OCI-LY1 (cell line): ENCODE measurements around the gene NPY4R.
"Not testable (repeated sequence)": the region's sequence is repeated elsewhere in the genome, so short reads cannot be mapped to it uniquely, and the experiment has no call there.

Source experiments
- H2AFZ ChIP-seq: fragments of 200-600 bp; sonication (generic), shearing (Covaris generic); 2 replicates; pipeline ENCODE4 v1.6.0; 2014; ENCODE audit warnings: antibody characterized with exemption, mild to moderate bottlenecking, low read length
- H3F3A ChIP-seq: fragments of 200-600 bp; sonication (generic), shearing (Covaris generic); 2 replicates; pipeline ENCODE4 v1.6.0; 2014; ENCODE audit warnings: mild to moderate bottlenecking, antibody characterized with exemption, low read length, moderate library complexity; ENCODE audit not compliant: insufficient read depth
- H3K27ac ChIP-seq: fragments of 200-600 bp; sonication (generic); 2 replicates; pipeline ENCODE4 v1.5.1; 2014; ENCODE audit warnings: low read length, mixed run types, mild to moderate bottlenecking, low read depth; ENCODE audit not compliant: poor library complexity, severe bottlenecking
- H3K27me3 ChIP-seq: fragments of 200-600 bp; sonication (generic); 2 replicates; pipeline ENCODE4 v1.6.0; 2014; ENCODE audit warnings: antibody characterized with exemption, mild to moderate bottlenecking, low read length, moderate library complexity; ENCODE audit not compliant: insufficient read depth
- H3K36me3 ChIP-seq: fragments of 200-600 bp; sonication (generic); 2 replicates; pipeline ENCODE4 v1.6.1; 2014; ENCODE audit warnings: mild to moderate bottlenecking, antibody characterized with exemption, low read length, moderate library complexity, mixed read lengths; ENCODE audit not compliant: insufficient read depth
- H3K4me1 ChIP-seq: fragments of 200-600 bp; sonication (generic); 2 replicates; pipeline ENCODE4 v1.5.1; 2014; ENCODE audit warnings: mild to moderate bottlenecking, low read length, moderate library complexity; ENCODE audit not compliant: insufficient read depth, severe bottlenecking
- H3K4me2 ChIP-seq: fragments of 200-600 bp; sonication (generic), shearing (Covaris generic); 2 replicates; pipeline ENCODE4 v1.6.1; 2014; ENCODE audit warnings: low read length
- H3K4me3 ChIP-seq: fragments of 200-600 bp; sonication (generic); 2 replicates; pipeline ENCODE4 v1.5.1; 2014; ENCODE audit warnings: low read length, low read depth, mild to moderate bottlenecking, mixed read lengths; ENCODE audit not compliant: poor library complexity, severe bottlenecking
- H3K79me2 ChIP-seq: fragments of 200-600 bp; shearing (Covaris generic); 2 replicates; pipeline ENCODE4 v1.6.1; 2016; ENCODE audit warnings: mixed run types, low read length, mixed read lengths; ENCODE audit not compliant: insufficient read depth
- H3K9ac ChIP-seq: fragments of 200-600 bp; sonication (generic), shearing (Covaris generic); 2 replicates; pipeline ENCODE4 v1.6.1; 2014; ENCODE audit warnings: mild to moderate bottlenecking, low read length, mixed read lengths
- H3K9me2 ChIP-seq: fragments of 200-600 bp; sonication (generic), shearing (Covaris generic); 2 replicates; pipeline ENCODE4 v1.6.1; 2014; ENCODE audit warnings: low read depth, mild to moderate bottlenecking, low read length, mixed read lengths
- H3K9me3 ChIP-seq: fragments of 200-600 bp; shearing (Covaris generic); 2 replicates; pipeline ENCODE4 v1.6.1; 2014; ENCODE audit warnings: low read length, mixed read lengths
- H4K20me1 ChIP-seq: fragments of 200-600 bp; sonication (generic), shearing (Covaris generic); 2 replicates; pipeline ENCODE4 v1.6.0; 2016; ENCODE audit warnings: mild to moderate bottlenecking, low read length; ENCODE audit not compliant: insufficient read depth

The NPY4R gene

DNA sequence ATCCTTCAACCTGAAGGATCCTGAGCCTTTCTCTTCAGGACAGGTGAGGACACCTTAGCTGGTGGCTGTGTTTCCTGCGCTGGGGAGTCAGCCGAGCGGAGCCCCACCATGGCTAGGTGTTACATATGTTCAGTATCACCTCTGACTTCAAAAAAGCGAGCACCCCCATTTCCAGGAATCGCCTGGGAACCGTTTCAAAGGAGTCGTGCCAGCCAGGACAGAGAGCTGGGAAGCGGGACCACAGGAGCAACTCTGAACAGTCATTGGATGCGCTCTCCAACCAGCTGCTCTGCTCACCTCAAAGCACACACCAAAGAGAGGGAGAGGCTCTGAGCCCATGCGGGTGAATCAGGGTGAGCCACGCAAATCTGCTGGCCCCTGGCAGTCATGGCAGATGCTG, 24.5 kb upstream of the NPY4R start:
- H3F3A ChIP-seq, H3K79me2 ChIP-seq, H3K36me3 ChIP-seq, H2AFZ ChIP-seq, H3K27ac ChIP-seq, H4K20me1 ChIP-seq, H3K4me1 ChIP-seq, H3K4me3 ChIP-seq, H3K4me2 ChIP-seq, H3K27me3 ChIP-seq, H3K9ac ChIP-seq, H3K9me2 ChIP-seq, H3K9me3 ChIP-seq: not testable (repeated sequence)

DNA sequence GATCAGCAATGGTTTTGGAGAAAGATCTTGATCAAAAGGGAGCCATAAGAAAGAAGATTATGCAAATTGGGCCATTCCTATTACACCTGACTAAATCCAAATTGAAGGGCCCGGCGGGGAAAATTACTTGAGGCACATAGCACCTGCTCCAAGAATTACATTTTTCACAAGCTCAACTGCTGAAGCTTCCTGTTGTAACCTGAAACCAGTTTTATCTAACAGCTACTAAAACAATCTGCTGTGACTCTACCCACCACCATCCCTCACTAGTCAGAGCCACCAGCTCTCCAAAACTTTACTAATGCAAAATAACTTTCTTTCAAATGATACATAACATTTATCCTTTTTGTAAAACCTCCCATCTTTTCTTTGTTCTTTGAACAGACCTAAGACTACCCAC, 20.7 kb upstream of the NPY4R start:
- not testable (repeated sequence) for H3K4me1 ChIP-seq

DNA sequence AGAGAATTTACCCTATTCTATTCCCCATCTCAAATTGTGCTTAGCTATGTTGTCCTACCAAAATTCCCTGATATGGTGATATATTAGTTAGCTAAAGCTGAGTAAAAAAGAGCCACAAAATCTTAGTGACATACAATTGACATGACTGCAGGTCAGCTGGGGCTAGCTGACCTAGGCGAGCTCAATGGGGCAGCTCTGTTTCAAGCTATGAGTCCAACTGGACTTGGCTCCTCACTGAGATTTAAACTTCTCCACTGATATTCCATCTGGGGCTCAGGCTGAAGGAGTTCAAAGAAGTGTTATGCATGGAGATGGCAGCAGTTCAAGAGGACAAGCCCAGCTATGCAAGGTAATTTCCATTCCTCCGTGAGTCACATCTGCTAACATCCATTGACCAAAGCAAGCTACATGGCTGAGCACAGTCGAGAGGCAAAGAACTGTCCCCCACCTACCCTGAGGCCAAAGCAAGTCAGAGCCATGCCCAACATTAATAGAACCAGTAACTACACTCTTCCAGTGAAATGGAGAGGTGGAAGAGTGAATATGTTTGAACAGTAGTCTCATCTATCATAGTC, 9.1 kb upstream of the NPY4R start:
- not testable (repeated sequence) for H3F3A ChIP-seq, H2AFZ ChIP-seq, H3K4me2 ChIP-seq, H3K9me2 ChIP-seq, H3K4me1 ChIP-seq, H3K36me3 ChIP-seq, H3K9me3 ChIP-seq, H3K27me3 ChIP-seq, H3K27ac ChIP-seq, H4K20me1 ChIP-seq, H3K9ac ChIP-seq, H3K79me2 ChIP-seq, H3K4me3 ChIP-seq

More for the DNA sequence above, 20.7 kb upstream of the NPY4R start:
- H3K4me2 ChIP-seq, H3K4me3 ChIP-seq, H3K9me2 ChIP-seq, H2AFZ ChIP-seq, H3K36me3 ChIP-seq, H3K27me3 ChIP-seq, H4K20me1 ChIP-seq, H3K9ac ChIP-seq, H3K27ac ChIP-seq, H3K9me3 ChIP-seq, H3F3A ChIP-seq, H3K79me2 ChIP-seq: not testable (repeated sequence)

DNA sequence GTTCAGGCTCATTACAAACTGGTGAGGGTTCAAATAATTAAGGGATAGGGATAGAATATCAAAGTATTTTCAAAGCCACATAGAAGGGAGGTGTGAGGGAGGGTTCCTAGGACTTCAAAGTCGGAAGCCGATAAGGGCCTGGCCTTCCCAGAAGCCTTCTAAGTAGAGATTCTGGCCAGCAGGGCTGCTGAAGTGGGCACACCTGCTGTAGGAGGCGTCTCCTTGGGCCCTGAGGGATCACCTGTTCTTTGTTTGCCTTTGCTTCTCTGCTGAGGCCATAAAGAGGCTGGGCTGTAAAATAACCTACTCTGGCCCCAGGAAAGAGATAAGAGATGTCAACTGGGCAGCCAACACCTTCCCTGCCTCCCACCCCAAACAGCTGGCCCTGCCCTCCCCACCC, 8.0 kb upstream of the NPY4R start:
- not testable (repeated sequence) for H3K27ac ChIP-seq, H3K27me3 ChIP-seq, H3K4me3 ChIP-seq, H3K9me2 ChIP-seq, H3K79me2 ChIP-seq, H3K4me1 ChIP-seq, H3F3A ChIP-seq, H3K9ac ChIP-seq, H3K36me3 ChIP-seq, H3K9me3 ChIP-seq, H4K20me1 ChIP-seq, H2AFZ ChIP-seq, H3K4me2 ChIP-seq

DNA sequence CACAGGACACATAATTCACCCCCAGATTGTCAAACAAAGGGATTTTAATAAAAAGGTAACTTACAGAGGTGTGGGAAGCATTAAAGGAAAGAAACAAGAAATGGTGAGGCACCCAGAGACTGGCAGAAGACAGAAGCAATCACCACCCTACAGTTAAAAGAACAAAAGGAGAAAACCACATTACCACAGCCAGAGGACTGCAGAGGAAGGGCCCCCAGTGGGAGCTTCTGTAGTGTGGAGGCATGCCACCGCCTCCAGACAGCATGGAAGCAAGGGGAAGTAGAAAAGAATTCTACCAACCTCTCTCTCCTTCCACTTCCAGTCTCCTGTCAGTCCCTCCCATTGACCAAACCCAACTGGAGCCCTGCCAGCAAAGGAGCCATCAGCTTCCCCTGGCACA, 4.4 kb upstream of the NPY4R start:
- H3K27ac ChIP-seq, H3K9ac ChIP-seq, H3K27me3 ChIP-seq, H3K36me3 ChIP-seq, H3K4me1 ChIP-seq, H3K4me3 ChIP-seq, H3K79me2 ChIP-seq, H3K9me2 ChIP-seq, H3K9me3 ChIP-seq, H2AFZ ChIP-seq, H3F3A ChIP-seq, H3K4me2 ChIP-seq, H4K20me1 ChIP-seq: not testable (repeated sequence)

DNA sequence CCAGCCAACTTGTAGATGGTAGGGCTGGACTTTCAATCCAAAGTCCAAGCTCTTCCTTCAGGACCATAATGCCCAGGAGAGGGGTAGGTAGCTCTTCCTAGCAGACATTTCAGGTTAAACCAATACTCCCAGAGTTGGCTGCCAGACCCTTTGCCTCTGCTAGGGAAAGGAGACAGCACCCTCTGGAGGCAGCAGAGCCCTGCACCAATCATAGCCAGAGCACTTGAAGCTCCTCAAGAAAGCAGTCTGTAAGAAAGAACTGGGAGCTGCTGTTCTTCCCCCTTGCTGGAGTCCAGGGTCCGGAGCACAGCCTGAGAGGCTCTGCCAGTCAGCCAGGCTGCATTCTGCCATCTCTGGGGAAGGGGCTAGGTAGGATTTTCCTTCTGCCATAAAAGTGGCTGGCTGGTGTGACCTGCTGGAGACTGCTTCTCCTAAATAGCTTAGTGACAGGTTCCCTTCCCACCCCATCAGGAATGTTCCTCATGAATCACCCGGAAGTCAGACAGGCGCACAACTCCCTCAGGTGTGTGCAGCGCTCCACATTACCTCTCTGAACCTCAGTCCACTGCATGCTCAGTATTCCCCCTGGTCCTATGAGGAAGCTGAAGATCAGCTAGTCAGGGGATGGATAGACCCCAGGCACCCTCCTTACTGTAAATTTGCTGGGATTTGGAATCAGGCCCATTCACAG, 2.5 kb upstream of the NPY4R start:
- H3K27me3 ChIP-seq, H3K4me3 ChIP-seq, H3K79me2 ChIP-seq, H2AFZ ChIP-seq, H4K20me1 ChIP-seq, H3K4me2 ChIP-seq, H3K36me3 ChIP-seq, H3K9me2 ChIP-seq, H3K27ac ChIP-seq, H3K4me1 ChIP-seq, H3F3A ChIP-seq, H3K9ac ChIP-seq, H3K9me3 ChIP-seq: not testable (repeated sequence)

DNA sequence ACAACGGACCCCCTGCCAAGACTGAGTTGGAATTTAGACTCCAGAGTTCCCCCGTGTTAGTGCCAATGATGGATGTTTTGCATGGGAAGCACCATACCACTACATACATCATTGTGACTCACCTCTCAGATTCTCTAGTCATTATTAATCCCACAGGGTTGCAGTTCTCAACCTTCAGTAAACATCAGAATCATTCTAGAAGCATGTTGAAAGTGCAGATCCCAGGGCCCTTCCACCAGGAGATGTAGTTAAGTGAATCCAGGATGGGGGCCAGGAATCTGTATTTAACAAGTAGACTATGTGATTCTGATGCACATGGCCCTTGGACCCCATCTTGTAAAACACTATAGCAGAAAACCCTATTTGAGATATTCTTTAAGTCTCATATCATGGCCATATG, 2.1 kb downstream of the NPY4R start:
- H3K36me3 ChIP-seq, H3K4me2 ChIP-seq, H2AFZ ChIP-seq, H4K20me1 ChIP-seq, H3K9ac ChIP-seq, H3K27ac ChIP-seq, H3F3A ChIP-seq, H3K27me3 ChIP-seq, H3K9me2 ChIP-seq, H3K4me1 ChIP-seq, H3K9me3 ChIP-seq, H3K4me3 ChIP-seq, H3K79me2 ChIP-seq: not testable (repeated sequence)

DNA sequence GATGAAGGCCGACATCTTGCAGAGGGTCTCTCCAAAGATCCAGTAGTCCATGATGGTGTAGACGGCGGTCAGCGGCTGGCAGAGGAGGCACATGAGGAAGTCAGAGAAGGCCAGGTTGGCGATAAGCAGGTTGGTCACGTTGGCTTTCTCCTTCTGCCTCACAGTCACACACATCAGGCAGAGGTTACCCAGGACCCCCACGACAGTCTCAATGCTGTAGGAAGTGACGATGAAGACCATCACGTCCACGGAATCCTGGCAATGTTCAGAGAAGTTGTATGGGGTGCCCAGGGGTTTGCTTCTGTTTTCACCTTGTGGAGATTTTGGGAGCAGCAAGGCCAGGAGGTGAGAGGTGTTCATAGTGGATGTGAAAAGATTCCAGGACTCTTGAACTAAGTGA, 3.5 kb downstream of the NPY4R start:
- not testable (repeated sequence) for H3F3A ChIP-seq, H3K9me2 ChIP-seq, H3K9ac ChIP-seq, H2AFZ ChIP-seq, H4K20me1 ChIP-seq, H3K4me1 ChIP-seq, H3K4me2 ChIP-seq, H3K36me3 ChIP-seq, H3K27ac ChIP-seq, H3K9me3 ChIP-seq, H3K4me3 ChIP-seq, H3K79me2 ChIP-seq, H3K27me3 ChIP-seq
